Thyroid gland (tissue), 4 donors: ENCODE measurements around the gene CCDC9B. TPM values are rescaled to one million over a fixed set of nuclear protein-coding genes. Genes with fewer than 3 reads are reported as not detected.

ENCODE experiments used
- DNase-seq, 2 donors: peaks; one replicate each; pipeline ENCODE4 v3.0.0-alpha.2; 2019
- H3K27ac ChIP-seq, 3 donors: fragments of 200-600 bp; sonication (generic); 1 replicate in 2 of 3; 2 replicates in 1 of 3; pipeline ENCODE4 v1.5.1; 2016 to 2019; ENCODE audit warnings: mild to moderate bottlenecking in 1 of 3, moderate library complexity in 1 of 3
- H3K27me3 ChIP-seq: fragments of 200-600 bp; sonication (generic); one replicate; pipeline ENCODE4 v1.5.1; 2019
- H3K36me3 ChIP-seq, 2 donors: fragments of 200-600 bp; sonication (generic); one replicate each; pipeline ENCODE4 v1.5.1; 2016 to 2019
- H3K4me1 ChIP-seq, 2 donors: fragments of 200-600 bp; sonication (generic); one replicate each; pipeline ENCODE4 v1.5.1; 2017 to 2019
- H3K4me3 ChIP-seq, 3 donors: fragments of 200-600 bp; sonication (generic); replicated peaks in 1 of 3; 1 replicate in 2 of 3; 2 replicates in 1 of 3; pipeline ENCODE4 v1.5.1; 2016; ENCODE audit warnings: mild to moderate bottlenecking in 1 of 3
- H3K9me3 ChIP-seq: fragments of 200-600 bp; sonication (generic); one replicate; pipeline ENCODE4 v1.5.1; 2017
- CTCF ChIP-seq, 6 experiments: fragments of 200-600 bp in 3 of 6; fragments of 450-650 bp in 3 of 6; sonication (generic) in 3 of 6; IDR thresholded peaks; one replicate each; pipeline ENCODE4 v1.5.1; 2016 to 2019; ENCODE audit warnings: antibody characterized with exemption in 6 of 6, mild to moderate bottlenecking in 2 of 6, inconsistent platforms in 1 of 6, moderate library complexity in 1 of 6
- POLR2A ChIP-seq, 2 donors: fragments of 450-650 bp; IDR thresholded peaks; one replicate each; pipeline ENCODE4 v1.6.1; 2017; ENCODE audit warnings: antibody characterized with exemption in 2 of 2, mild to moderate bottlenecking in 2 of 2, moderate library complexity in 1 of 2
- whole genome bisulfite sequencing, 2 donors: methylation state at CpG; one replicate each; pipeline ENCODE4 v1.1.5; 2017; 5-methylcytosine and 5-hydroxymethylcytosine counted together
- intact Hi-C: fragments of 100-400 bp; cut with DNase I; formaldehyde crosslinking; loops from one replicate; pipeline ENCODE4 v1.15.1; 2023
- total RNA-seq, 4 donors: library from RNA; depleted of rRNA; stranded (reverse); fragments of >200 nt; gene quantifications; one replicate each; pipeline ENCODE4 v1.2.3, GENCODE V29; 2016

Gene CCDC9B
- total RNA-seq, 4 donors from 2014 or later, result 54.2 to 126 (median 97.5) TPM

DNA sequence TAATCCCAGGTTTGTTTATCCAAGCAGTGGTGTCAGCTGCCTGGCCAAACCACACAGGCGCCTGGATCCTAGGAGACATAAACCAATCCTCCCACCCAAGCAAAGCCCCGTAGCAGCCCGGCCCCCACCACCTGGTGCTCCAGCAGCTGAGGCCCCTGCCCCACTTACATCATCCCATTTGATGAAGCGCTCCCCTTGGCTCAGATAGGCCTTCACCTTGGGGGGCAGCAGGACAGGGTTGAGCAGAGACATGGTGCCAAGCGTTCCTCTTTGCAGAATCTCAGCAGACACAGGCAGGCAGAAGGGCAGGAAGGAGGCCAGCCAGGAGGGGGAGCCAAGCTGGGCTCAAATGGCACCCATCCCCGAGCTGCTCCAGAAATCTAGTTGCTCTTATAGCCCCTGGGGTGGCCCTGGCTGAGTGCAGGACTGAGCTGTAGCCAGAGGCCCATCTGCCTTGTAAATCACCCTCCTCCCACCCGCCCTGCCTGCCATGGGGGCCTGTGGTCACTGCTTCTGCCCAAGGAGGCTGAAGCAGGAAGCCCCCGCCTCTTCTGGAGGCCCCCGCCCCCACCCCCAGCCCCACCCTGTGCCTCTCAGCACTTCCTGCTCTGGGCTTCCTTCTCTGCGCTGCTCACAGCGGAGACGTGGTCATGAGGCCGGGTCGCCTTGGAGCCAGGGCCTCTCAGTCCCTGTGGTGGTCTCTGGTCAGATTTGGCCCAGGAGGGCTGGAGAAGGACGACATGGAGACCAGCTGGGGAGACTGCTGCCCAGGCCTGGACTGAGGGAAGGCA is 33.1 kb downstream of the CCDC9B start, which contains the start of gene PLCB2:
PLCB2 (minus strand) TSS at position 515 of the 791 bp plus-strand sequence; CDS start at position 252, 263 bp downstream.
- H3K4me3 ChIP-seq, result no peak within 1 kb of the TSS
- no peaks in the 10 kb centered on the region for H3K4me1 ChIP-seq
- no peaks in the 10 kb centered on the region for H3K9me3 ChIP-seq
- 59 to 76% methylated on average over 13 to 14 of the region's 15 CpGs for WGBS, 2 donors
- DNase-seq, result no peak
- TF ChIP-seq CTCF (IDR thresholded peaks at IDR 0.05), result no peak
- no peak for TF ChIP-seq POLR2A (IDR thresholded peaks at IDR 0.05)
- intact Hi-C loops, result no loop called here
- H3K27ac ChIP-seq, result no peak within 1 kb of the TSS
- H3K36me3 ChIP-seq, result no peaks in the 10 kb centered on the region
- no peaks in the 10 kb centered on the region for H3K27me3 ChIP-seq

DNA sequence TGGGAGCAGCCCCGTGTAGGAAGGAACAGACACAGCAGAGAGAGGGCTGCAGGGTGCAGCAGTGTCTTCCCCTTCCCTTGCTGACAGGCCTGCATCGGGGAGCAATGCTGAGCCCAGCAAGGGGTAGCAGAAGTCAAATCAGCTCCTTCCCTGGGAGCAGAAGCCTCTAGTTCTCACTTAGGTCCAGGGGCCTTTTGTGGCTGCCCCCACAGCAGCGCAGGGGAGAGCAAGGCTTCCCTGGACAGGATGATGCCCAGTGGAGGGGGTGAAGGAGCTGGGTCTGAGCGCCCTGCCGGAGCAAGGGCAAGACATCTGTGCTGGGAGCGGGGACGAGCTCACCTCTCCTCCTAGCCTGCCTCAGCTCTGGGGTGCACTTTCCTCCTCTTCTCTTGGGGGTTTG is 33.8 kb downstream of the CCDC9B start:
- no peak overlapping the region for H3K4me3 ChIP-seq

GRCh38 chr15:40306371-40306770 is 34.4 kb downstream of the CCDC9B start:
- intact Hi-C loops, result no loop called here
- H3K27me3 ChIP-seq, result no peaks in the 10 kb centered on the region
- TF ChIP-seq POLR2A (IDR thresholded peaks at IDR 0.05) (no peak), CTCF (IDR thresholded peaks at IDR 0.05) (no peak)
- no peak overlapping the region for H3K27ac ChIP-seq
- no peak overlapping the region for H3K4me3 ChIP-seq
- H3K9me3 ChIP-seq, result no peaks in the 10 kb centered on the region
- WGBS, 2 donors, result 85 to 94% methylated on average over 5 of the region's 5 CpGs
- no peaks in the 10 kb centered on the region for H3K36me3 ChIP-seq
- H3K4me1 ChIP-seq, result no peaks in the 10 kb centered on the region
- no peak for DNase-seq

More for the DNA sequence above, 33.8 kb downstream of the CCDC9B start:
- Histone ChIP-seq H3K4me1 (no peaks in the 10 kb centered on the region), H3K36me3 (no peaks in the 10 kb centered on the region), H3K27me3 (no peaks in the 10 kb centered on the region), H3K27ac (no peak overlapping the region), H3K9me3 (no peaks in the 10 kb centered on the region)
- DNase-seq, result no peak
- 86 to 87% methylated on average over 6 to 7 of the region's 7 CpGs for WGBS, 2 donors
- TF ChIP-seq POLR2A (IDR thresholded peaks at IDR 0.05) (no peak), CTCF (IDR thresholded peaks at IDR 0.05) (no peak)
- intact Hi-C loops, result no loop called here

- Histone ChIP-seq H3K9me3 (no peaks in the 10 kb centered on the region), H3K36me3 (no peaks in the 10 kb centered on the region), H3K4me1 (no peaks in the 10 kb centered on the region), H3K27ac (no peak overlapping the region), H3K27me3 (no peaks in the 10 kb centered on the region), H3K4me3 (no peak overlapping the region)
- TF ChIP-seq POLR2A (IDR thresholded peaks at IDR 0.05) (no peak), CTCF (IDR thresholded peaks at IDR 0.05) (no peak)
- intact Hi-C loops, result no loop called here
- WGBS, 2 donors, result 93% methylated on average over 4 of the region's 4 CpGs
- no peak for DNase-seq
Observed at GRCh38 chr15:40305281-40305680, 35.5 kb downstream of the CCDC9B start.

GRCh38 chr15:40303576-40303975 is 37.2 kb downstream of the CCDC9B start:
- no peak overlapping the region for H3K27ac ChIP-seq
- no peaks in the 10 kb centered on the region for H3K27me3 ChIP-seq
- H3K4me3 ChIP-seq, result no peak overlapping the region
- no peaks in the 10 kb centered on the region for H3K36me3 ChIP-seq
- DNase-seq, result no peak
- H3K4me1 ChIP-seq, result no peaks in the 10 kb centered on the region
- no peaks in the 10 kb centered on the region for H3K9me3 ChIP-seq
- intact Hi-C loops, result no loop called here
- WGBS, 2 donors, result 97 to 100% methylated on average over 2 of the region's 2 CpGs
- no peak for TF ChIP-seq CTCF (IDR thresholded peaks at IDR 0.05)
- TF ChIP-seq POLR2A (IDR thresholded peaks at IDR 0.05), result no peak
